ACHN (cell line): Measurements from ENCODE around the gene GADL1.
A peak's percentile ranks its signal among the peaks of the same experiment; 100 is the strongest.

ENCODE experiments used
- DNase-seq: peaks from one replicate; pipeline ENCODE4 v3.0.0-alpha.2; 2015
- in situ Hi-C: cut with HindIII; loops from 2 replicates; pipeline ENCODE4 v1.10.0; 2017; ENCODE audit warnings: low sequenced_read_pairs, low pct_ligation_motif_present, low pct_unique_long_range_greater_than_20kb

Gene GADL1

GRCh38 chr3:30770387-30770786 is 124.1 kb downstream of the GADL1 start:
- DNase-seq: peak; percentile 87
- in situ Hi-C loops: no loop called here

DNA sequence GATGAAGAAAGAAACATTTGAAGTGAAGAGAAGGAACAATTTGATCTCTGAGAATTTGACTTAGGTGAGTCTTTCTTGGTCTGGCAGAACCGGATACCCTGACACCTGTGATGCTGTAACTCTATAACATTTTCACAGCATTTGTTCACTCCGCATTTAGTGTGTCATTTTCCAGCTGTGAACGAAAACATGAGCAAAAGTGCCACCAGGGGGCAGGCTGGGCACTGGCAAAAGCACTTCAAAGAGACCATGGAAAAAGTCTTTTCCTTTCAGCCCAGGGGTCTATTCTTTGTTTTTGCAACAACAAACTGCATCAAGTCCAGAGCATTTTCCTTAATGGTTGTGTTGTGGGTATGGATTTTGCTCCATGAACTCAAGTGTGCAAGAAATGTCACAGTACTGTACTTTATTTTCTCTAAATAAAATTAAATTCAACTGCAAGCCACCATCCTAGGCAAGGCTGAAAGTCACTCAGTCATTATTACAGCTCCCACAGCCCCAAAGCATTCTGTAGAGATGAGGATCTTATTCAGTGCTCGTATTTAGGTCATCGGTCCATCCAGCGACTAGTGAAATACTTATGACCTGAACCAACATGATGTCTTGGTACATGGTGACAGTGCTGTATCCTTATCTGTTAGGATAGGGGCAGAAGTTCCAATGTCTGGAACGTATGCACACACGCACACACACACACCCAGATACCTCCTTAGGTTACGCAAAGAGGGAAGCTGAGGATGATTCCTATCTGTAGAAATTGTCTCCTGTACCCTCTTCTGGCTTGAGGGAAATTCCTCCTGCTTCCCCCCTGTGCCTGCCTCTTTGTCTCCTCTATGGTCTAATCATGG is 125.5 kb downstream of the GADL1 start:
- DNase-seq: peak; percentile 61
- in situ Hi-C loops: no loop called here

- no peak for DNase-seq
- in situ Hi-C loops: no loop called here
These were observed 126.4 kb downstream of the GADL1 start for GRCh38 chr3:30768046-30768445.

DNA sequence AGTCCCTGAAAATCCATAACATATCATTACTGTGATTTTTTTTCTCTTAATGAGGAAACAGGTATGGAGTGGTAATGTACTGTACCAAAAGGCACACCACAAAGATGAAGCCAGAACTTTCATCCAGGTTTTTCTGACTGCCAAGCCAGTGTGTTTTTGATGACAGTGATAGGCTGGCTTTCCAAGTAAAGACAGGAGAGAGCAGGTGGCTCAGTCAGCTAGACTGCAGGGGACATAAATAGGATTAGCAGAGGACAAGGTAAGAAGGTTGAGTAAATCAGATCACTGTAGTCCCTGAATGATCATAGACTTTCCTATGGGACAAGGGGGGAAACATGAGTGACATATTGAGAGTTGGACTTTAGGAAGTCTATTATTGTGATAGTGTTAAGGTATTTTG is 127.9 kb downstream of the GADL1 start:
- no peak for DNase-seq
- in situ Hi-C loops: no loop called here

- no peak for DNase-seq
- in situ Hi-C loops: no loop called here
These were observed 129.6 kb downstream of the GADL1 start for GRCh38 chr3:30764891-30765290.

GRCh38 chr3:30764281-30764680 is 130.2 kb downstream of the GADL1 start:
- in situ Hi-C loops: no loop called here
- DNase-seq: no peak

DNA sequence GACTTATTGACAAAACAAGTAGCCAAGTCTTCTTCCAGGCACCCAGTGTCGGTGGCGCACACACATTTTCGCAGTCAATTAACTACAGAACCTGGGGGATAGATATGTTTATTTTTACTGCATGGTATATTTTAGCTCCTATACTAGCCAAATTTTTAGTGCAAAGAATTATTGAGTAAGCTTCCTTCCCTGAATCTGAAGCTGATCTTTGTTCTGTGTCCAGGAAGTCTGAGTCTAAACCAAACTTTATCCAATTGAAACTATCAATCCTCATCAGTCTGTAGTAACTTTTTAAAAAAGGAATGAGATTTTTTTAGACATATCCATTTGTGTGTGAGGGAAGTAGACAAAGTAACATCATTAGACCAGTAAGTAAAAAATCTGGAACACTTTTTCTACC is 133.1 kb downstream of the GADL1 start:
- no peak for DNase-seq
- in situ Hi-C loops: no loop called here

GRCh38 chr3:30760737-30761136 is 133.7 kb downstream of the GADL1 start:
- DNase-seq: no peak
- in situ Hi-C loops: no loop called here

DNA sequence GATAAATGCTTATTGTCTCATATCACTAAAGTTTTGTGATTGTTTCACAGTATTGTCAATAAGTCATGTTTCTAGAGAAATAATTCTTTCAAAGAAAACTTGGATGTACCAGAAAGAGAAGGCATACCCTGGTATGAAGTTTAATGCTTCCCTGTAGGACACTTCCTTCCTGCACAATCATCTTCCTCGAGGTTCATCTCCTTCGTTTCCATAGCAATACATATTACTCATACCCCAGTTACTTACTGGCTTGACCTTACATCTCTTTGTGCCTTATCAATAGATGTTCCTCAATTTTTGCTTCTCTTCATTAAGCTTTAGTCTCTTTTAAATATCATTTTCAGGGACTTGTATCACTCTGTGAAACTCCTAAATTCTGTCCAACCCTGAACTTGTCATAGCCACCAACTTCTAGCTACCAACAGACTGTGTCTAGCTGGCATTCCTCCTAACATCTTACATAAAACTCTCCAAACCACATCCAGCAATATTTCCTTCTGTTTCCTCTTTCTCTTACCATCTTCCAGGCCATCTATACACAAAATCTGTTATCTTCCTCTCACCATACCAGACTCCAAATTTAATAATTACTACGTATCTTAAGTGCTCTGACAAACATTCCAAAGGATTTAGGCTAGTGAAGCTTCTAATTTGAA is 134.3 kb downstream of the GADL1 start:
- in situ Hi-C loops: no loop called here
- DNase-seq: no peak

GRCh38 chr3:30756218-30756617 is 138.2 kb downstream of the GADL1 start:
- no peak for DNase-seq
- in situ Hi-C loops: no loop called here

DNA sequence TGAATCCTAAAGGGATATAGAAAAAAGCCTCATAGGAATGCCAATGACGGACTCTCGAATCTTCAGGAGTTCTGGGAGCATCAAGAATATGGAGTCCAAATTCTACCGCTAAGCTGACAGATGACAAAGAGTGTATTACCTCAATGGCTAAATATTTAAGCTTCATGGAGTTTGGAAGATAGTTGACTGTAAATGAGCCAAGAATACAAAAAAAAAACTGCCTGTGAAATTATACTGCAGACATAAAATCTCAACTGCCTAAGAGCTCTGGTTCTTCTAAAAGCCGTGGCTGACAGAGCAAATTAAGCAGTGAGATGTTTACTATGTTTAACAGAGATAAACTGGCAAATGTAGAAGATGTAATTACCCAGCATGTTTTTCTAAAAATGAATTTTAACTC is 140.0 kb downstream of the GADL1 start:
- in situ Hi-C loops: no loop called here
- no peak for DNase-seq

DNA sequence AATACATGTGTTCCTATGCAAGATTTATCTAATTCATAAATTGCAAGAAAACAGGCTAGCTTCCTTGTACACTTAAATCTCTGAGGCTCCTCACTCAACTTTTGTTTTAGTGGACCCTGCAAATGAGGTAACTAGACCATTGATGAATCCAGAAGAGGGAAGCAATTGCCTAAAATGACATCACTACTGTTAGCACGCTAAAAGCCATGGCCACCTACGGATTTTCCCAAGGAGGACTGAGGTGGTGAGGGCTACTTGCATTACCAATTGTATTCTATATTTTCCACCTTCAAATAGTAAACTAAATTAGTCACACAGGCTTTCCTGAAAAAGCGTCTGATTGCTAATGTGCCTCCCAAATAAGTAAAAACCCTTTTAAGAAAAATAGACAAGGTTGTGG is 140.7 kb downstream of the GADL1 start:
- DNase-seq: no peak
- in situ Hi-C loops: no loop called here

DNA sequence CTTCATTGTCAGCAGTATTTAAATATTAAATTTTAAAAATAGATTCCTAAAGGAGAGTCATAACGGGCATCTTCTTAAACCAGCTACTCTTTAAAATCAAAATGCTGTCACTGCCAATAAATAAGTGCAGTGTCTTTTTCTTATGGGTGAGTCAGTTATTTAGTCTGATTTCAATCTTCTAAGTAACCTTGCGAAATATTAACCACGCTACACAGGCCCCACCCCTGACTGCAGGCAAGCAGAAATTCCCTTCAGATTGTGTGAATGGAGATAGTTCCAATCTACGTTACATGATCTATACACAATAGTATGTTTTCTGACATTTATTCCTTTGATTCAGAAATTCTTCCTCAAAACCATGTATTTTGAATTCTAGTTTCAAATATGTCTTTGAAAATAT is 141.5 kb downstream of the GADL1 start:
- DNase-seq: peak; percentile 68
- in situ Hi-C loops: no loop called here

DNA sequence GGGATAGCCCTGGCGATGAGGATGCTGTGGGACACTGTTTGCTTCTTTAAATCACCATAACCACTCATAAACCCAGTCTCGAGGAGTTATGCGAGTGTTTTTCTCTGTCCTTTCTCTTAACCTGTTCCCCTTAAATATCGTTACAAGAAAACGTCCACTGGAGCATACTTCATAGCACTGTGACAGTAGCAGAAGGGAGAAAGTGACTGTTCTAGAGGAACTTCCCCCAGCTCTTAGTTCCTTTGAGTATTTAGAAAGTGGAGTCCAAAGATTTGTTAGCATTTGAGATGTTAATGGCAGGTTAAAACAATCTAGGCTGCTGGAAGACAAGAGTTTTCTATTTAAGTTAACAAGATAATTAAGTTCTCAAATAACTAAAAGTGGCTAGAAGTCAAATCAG is 142.0 kb downstream of the GADL1 start:
- in situ Hi-C loops: no loop called here
- DNase-seq: no peak

DNA sequence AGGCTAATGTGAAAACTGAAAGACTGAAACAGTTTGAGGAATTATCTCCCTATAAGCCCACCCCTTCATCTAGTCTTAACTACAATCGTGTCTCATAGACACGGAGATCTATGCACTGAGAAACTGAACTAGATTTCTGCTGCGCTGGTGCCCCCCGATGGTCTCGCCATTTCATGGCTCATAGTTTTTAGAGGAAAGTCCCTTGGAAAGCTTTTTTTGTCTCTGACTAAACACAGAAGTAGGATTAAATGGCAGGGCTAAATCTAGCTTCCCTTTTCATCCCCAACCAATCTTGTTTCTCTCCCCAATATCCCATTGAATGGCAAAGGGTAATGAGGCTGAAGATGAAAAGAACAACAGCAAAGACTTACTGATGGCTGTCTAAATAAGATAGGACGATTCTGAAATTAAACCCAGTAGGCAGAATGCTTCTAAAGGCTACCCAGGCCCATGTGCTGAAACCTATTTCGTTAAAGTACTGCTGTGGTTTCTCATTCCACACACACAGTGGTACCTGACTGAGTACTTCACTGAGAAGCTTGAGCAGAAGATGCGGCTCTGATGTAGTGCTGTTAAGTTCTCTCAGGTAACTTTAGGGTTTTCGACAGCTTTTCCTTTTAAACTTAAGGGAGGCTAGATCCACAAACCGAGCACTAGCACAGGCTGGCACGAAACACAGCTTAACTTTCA is 142.7 kb downstream of the GADL1 start:
- DNase-seq: peak; percentile 28
- in situ Hi-C loops: no loop called here

GRCh38 chr3:30750967-30751366 is 143.5 kb downstream of the GADL1 start:
- in situ Hi-C loops: no loop called here
- DNase-seq: no peak

- in situ Hi-C loops: no loop called here
- no peak for DNase-seq
These were observed 145.2 kb downstream of the GADL1 start for GRCh38 chr3:30749230-30749629.

- peak; percentile 40 for DNase-seq
- in situ Hi-C loops: no loop called here
These were observed 146.6 kb downstream of the GADL1 start for GRCh38 chr3:30747771-30748281.

DNA sequence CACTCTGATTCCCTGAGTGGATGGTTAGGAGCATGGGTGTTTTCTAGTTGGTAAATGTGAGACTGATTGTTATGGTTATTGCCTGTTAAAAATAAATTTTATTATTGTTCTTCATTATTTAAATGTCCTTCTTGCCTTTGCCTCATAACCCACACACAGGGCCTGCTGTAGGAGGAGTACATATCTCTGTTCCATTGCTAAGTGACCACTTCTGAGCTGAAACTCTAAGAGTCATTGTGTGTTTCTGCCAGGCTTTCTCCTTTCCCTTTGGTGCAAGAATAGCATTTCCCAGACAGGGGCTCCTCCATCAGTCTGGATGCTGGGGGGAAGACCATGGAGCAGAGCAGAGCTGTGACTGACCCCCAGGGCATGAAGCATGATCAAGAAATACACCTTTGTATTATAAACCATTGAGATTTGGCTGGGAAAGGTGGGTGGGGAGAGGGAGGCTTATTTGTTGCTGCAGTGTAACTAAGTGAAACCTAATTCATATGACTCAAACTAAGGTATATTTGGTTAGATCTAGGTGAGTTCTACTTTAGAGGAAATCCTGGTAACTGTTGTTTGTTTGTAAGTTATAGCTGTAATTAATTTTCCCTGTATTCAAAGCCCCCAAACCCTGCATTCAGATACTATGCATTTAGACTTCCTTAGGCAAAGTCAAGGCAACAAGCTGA is 150.7 kb downstream of the GADL1 start:
- no peak for DNase-seq
- in situ Hi-C loops: no loop called here
